Measurements from ENCODE around the gene ARHGAP24. TPM values are rescaled to one million over a fixed set of nuclear protein-coding genes. Genes with fewer than 3 reads are reported as not detected.
"Not testable (repeated sequence)": the region's sequence is repeated elsewhere in the genome, so short reads cannot be mapped to it uniquely, and the experiment has no call there.

The ARHGAP24 gene
- total RNA-seq, 1 experiment from 2014 or later = 1.2 TPM

GRCh38 chr4:85952528-85952927 is 477.6 kb downstream of the ARHGAP24 start:
- no peaks in the 10 kb centered on the region for H3K27me3 ChIP-seq (ENCODE audit: control insufficient read depth, insufficient read depth, low read length)
- H3K4me3 ChIP-seq (ENCODE audit: insufficient read depth, low read depth, low read length) = no peak overlapping the region
- DNase-seq = no peak
- H3K36me3 ChIP-seq (replicated peaks; ENCODE audit: control insufficient read depth, insufficient read depth, low read length) = no peaks in the 10 kb centered on the region

- DNase-seq = no peak
- Histone ChIP-seq H3K27me3 (ENCODE audit: control insufficient read depth, insufficient read depth, low read length) (no peaks in the 10 kb centered on the region), H3K36me3 (replicated peaks; ENCODE audit: control insufficient read depth, insufficient read depth, low read length) (no peaks in the 10 kb centered on the region), H3K4me3 (ENCODE audit: insufficient read depth, low read depth, low read length) (no peak overlapping the region)
Observed at GRCh38 chr4:85952972-85953650, 478.2 kb downstream of the ARHGAP24 start.

GRCh38 chr4:85953651-85954018 is 478.7 kb downstream of the ARHGAP24 start:
- no peak for DNase-seq
- no peaks in the 10 kb centered on the region for H3K36me3 ChIP-seq (replicated peaks; ENCODE audit: control insufficient read depth, insufficient read depth, low read length)
- no peaks in the 10 kb centered on the region for H3K27me3 ChIP-seq (ENCODE audit: control insufficient read depth, insufficient read depth, low read length)
- no peak overlapping the region for H3K4me3 ChIP-seq (ENCODE audit: insufficient read depth, low read depth, low read length)

GRCh38 chr4:85955620-85956292 is 480.8 kb downstream of the ARHGAP24 start:
- H3K4me3 ChIP-seq (ENCODE audit: insufficient read depth, low read depth, low read length) = no peak overlapping the region
- no peaks in the 10 kb centered on the region for H3K27me3 ChIP-seq (ENCODE audit: control insufficient read depth, insufficient read depth, low read length)
- no peak for DNase-seq
- H3K36me3 ChIP-seq (replicated peaks; ENCODE audit: control insufficient read depth, insufficient read depth, low read length) = no peaks in the 10 kb centered on the region

- no peak overlapping the region for H3K4me3 ChIP-seq (ENCODE audit: insufficient read depth, low read depth, low read length)
- no peaks in the 10 kb centered on the region for H3K36me3 ChIP-seq (replicated peaks; ENCODE audit: control insufficient read depth, insufficient read depth, low read length)
- no peak for DNase-seq
- no peaks in the 10 kb centered on the region for H3K27me3 ChIP-seq (ENCODE audit: control insufficient read depth, insufficient read depth, low read length)
Observed at GRCh38 chr4:85956293-85956945, 481.5 kb downstream of the ARHGAP24 start.

GRCh38 chr4:85961887-85962286 is 486.9 kb downstream of the ARHGAP24 start:
- Histone ChIP-seq H3K4me3 (ENCODE audit: insufficient read depth, low read depth, low read length) (no peak overlapping the region), H3K36me3 (replicated peaks; ENCODE audit: control insufficient read depth, insufficient read depth, low read length) (no peaks in the 10 kb centered on the region), H3K27me3 (ENCODE audit: control insufficient read depth, insufficient read depth, low read length) (no peaks in the 10 kb centered on the region)
- DNase-seq = no peak

GRCh38 chr4:85963231-85963630 is 488.3 kb downstream of the ARHGAP24 start:
- no peaks in the 10 kb centered on the region for H3K36me3 ChIP-seq (replicated peaks; ENCODE audit: control insufficient read depth, insufficient read depth, low read length)
- no peak overlapping the region for H3K4me3 ChIP-seq (ENCODE audit: insufficient read depth, low read depth, low read length)
- DNase-seq = no peak
- H3K27me3 ChIP-seq (ENCODE audit: control insufficient read depth, insufficient read depth, low read length) = no peaks in the 10 kb centered on the region

GRCh38 chr4:85964298-85964697 is 489.3 kb downstream of the ARHGAP24 start:
- Histone ChIP-seq H3K4me3 (ENCODE audit: insufficient read depth, low read depth, low read length) (no peak overlapping the region), H3K27me3 (ENCODE audit: control insufficient read depth, insufficient read depth, low read length) (no peaks in the 10 kb centered on the region), H3K36me3 (replicated peaks; ENCODE audit: control insufficient read depth, insufficient read depth, low read length) (no peaks in the 10 kb centered on the region)
- DNase-seq = no peak

- H3K27me3 ChIP-seq (ENCODE audit: control insufficient read depth, insufficient read depth, low read length); DNase-seq; H3K4me3 ChIP-seq (ENCODE audit: insufficient read depth, low read depth, low read length); H3K36me3 ChIP-seq (replicated peaks; ENCODE audit: control insufficient read depth, insufficient read depth, low read length): not testable (repeated sequence)
Observed at GRCh38 chr4:85965017-85965416, 490.1 kb downstream of the ARHGAP24 start.

- Histone ChIP-seq H3K36me3 (replicated peaks; ENCODE audit: control insufficient read depth, insufficient read depth, low read length) (no peaks in the 10 kb centered on the region), H3K4me3 (ENCODE audit: insufficient read depth, low read depth, low read length) (no peak overlapping the region), H3K27me3 (ENCODE audit: control insufficient read depth, insufficient read depth, low read length) (no peaks in the 10 kb centered on the region)
- no peak for DNase-seq
Observed at GRCh38 chr4:85965529-85965928, 490.6 kb downstream of the ARHGAP24 start.

- DNase-seq = no peak
- Histone ChIP-seq H3K4me3 (ENCODE audit: insufficient read depth, low read depth, low read length) (no peak overlapping the region), H3K27me3 (ENCODE audit: control insufficient read depth, insufficient read depth, low read length) (no peaks in the 10 kb centered on the region), H3K36me3 (replicated peaks; ENCODE audit: control insufficient read depth, insufficient read depth, low read length) (no peaks in the 10 kb centered on the region)
Observed at GRCh38 chr4:85966373-85966772, 491.4 kb downstream of the ARHGAP24 start.

- DNase-seq = no peak
- no peak overlapping the region for H3K4me3 ChIP-seq (ENCODE audit: insufficient read depth, low read depth, low read length)
- no peaks in the 10 kb centered on the region for H3K27me3 ChIP-seq (ENCODE audit: control insufficient read depth, insufficient read depth, low read length)
- no peaks in the 10 kb centered on the region for H3K36me3 ChIP-seq (replicated peaks; ENCODE audit: control insufficient read depth, insufficient read depth, low read length)
Observed at GRCh38 chr4:85967872-85968271, 492.9 kb downstream of the ARHGAP24 start.

GRCh38 chr4:85968945-85969819 is 494.2 kb downstream of the ARHGAP24 start:
- no peaks in the 10 kb centered on the region for H3K27me3 ChIP-seq (ENCODE audit: control insufficient read depth, insufficient read depth, low read length)
- peak; percentile 23 for DNase-seq
- H3K36me3 ChIP-seq (replicated peaks; ENCODE audit: control insufficient read depth, insufficient read depth, low read length) = no peaks in the 10 kb centered on the region
- no peak overlapping the region for H3K4me3 ChIP-seq (ENCODE audit: insufficient read depth, low read depth, low read length)

- DNase-seq = no peak
- Histone ChIP-seq H3K36me3 (replicated peaks; ENCODE audit: control insufficient read depth, insufficient read depth, low read length) (no peaks in the 10 kb centered on the region), H3K4me3 (ENCODE audit: insufficient read depth, low read depth, low read length) (no peak overlapping the region), H3K27me3 (ENCODE audit: control insufficient read depth, insufficient read depth, low read length) (no peaks in the 10 kb centered on the region)
Observed at GRCh38 chr4:85970535-85970934, 495.6 kb downstream of the ARHGAP24 start.

Measured in H7 (cell line).